Right cardiac atrium (tissue), 5 donors: ENCODE data around the gene DCAF15. TPM values are rescaled to one million over a fixed set of nuclear protein-coding genes. Genes with fewer than 3 reads are reported as not detected.

ENCODE experiments used
- ATAC-seq, 2 donors: fragments of 200-7000 bp; cut with Tn5 transposase; one replicate each; pipeline versions ENCODE4 v1.8.0 to v1.9.1; 2020; ENCODE audit warnings: moderate library complexity in 2 of 2, mild to moderate bottlenecking in 1 of 2
- DNase-seq, 3 donors: peaks; one replicate each; pipeline ENCODE4 v3.0.0-alpha.2; 2020
- H3K27ac ChIP-seq: one replicate; pipeline ENCODE4 v1.5.1; 2013; ENCODE audit warnings: mild to moderate bottlenecking, low read length, control low read depth, moderate library complexity
- H3K27me3 ChIP-seq: one replicate; pipeline ENCODE4 v1.6.1; 2013; ENCODE audit not compliant: control insufficient read depth, insufficient read depth
- H3K4me1 ChIP-seq: one replicate; pipeline ENCODE4 v1.6.1; 2013; ENCODE audit warnings: low read length; ENCODE audit not compliant: control insufficient read depth, insufficient read depth
- H3K4me3 ChIP-seq: one replicate; pipeline ENCODE4 v1.5.1; 2013; ENCODE audit warnings: low read length, control low read depth
- H3K9me3 ChIP-seq: one replicate; pipeline ENCODE4 v1.6.1; 2013; ENCODE audit warnings: low read length; ENCODE audit not compliant: control insufficient read depth
- WGBS: extraction: QIAGEN DNeasy Blood & Tissue Kit; methylation state at CpG from one replicate; pipeline ENCODE4 v1.1.7; 2013; 5-methylcytosine and 5-hydroxymethylcytosine counted together
- intact Hi-C, 4 donors: fragments of 100-400 bp; cut with DNase I; formaldehyde crosslinking; loops; one replicate each; pipeline versions ENCODE4 v1.11.0 to v1.14.0; 2022 to 2023
- polyA plus RNA-seq: library from polyadenylated mRNA; stranded (reverse); fragments of 200-250 nt; gene quantifications from one replicate; pipeline ENCODE4 v1.2.3, GENCODE V29; 2013
- total RNA-seq, 4 donors: library from RNA; stranded (reverse); fragmentation: NEBNext Ultra II Directional; extraction: Animal tissue kit (Norgen Biotek cat#: 25700); gene quantifications; one replicate each; pipeline ENCODE4 v1.2.1, GENCODE V29; 2021
- donor health status: healthy with polysubstance abuse.
- donor health status: DM: no; HTN: yes; CAD: no.
- donor health status: DM: no; HTN: no; CAD: no.
- donor health status: DM: no; HTN: yes; CAD: no; lungs with severe emphysema.
- donor health status: DM: yes; HTN: yes; CAD: no.

Gene DCAF15
- total and polyA plus RNA-seq, 5 donors, result 20.3 to 24.1 (median 21.5) TPM

GRCh38 chr19:13930402-13930801 lies 21.9 kb upstream of the DCAF15 start:
- intact Hi-C loops, result no loop called here
- DNase-seq (no peak), ATAC-seq (no peak)
- H3K4me3 ChIP-seq, result no peak overlapping the region
- H3K9me3 ChIP-seq, result no peaks in the 10 kb centered on the region
- WGBS, result 86% methylated on average over 17 of the region's 17 CpGs
- H3K27me3 ChIP-seq, result no peaks in the 10 kb centered on the region
- no peak overlapping the region for H3K27ac ChIP-seq
- no peaks in the 10 kb centered on the region for H3K4me1 ChIP-seq

GRCh38 chr19:13931391-13932148 lies 20.7 kb upstream of the DCAF15 start:
- H3K4me3 ChIP-seq, result no peak overlapping the region
- 80% methylated on average over 30 of the region's 30 CpGs for WGBS
- DNase-seq (peak in 1 of 3 donors; percentile 59), ATAC-seq (no peak)
- H3K27me3 ChIP-seq, result no peaks in the 10 kb centered on the region
- no peak overlapping the region for H3K27ac ChIP-seq
- intact Hi-C loops, result no loop called here
- no peaks in the 10 kb centered on the region for H3K4me1 ChIP-seq
- no peaks in the 10 kb centered on the region for H3K9me3 ChIP-seq

- 95% methylated on average over 6 of the region's 6 CpGs for WGBS
- no peaks in the 10 kb centered on the region for H3K27me3 ChIP-seq
- intact Hi-C loops, result no loop called here
- H3K4me1 ChIP-seq, result no peaks in the 10 kb centered on the region
- DNase-seq, result no peak
- H3K27ac ChIP-seq, result no peak overlapping the region
- H3K4me3 ChIP-seq, result no peak overlapping the region
- no peak for ATAC-seq
- H3K9me3 ChIP-seq, result no peaks in the 10 kb centered on the region
These were observed 20.1 kb upstream of the DCAF15 start for GRCh38 chr19:13932149-13932637.

GRCh38 chr19:13932911-13933393 lies 19.4 kb upstream of the DCAF15 start:
- 88% methylated on average over 42 of the region's 42 CpGs for WGBS
- H3K27me3 ChIP-seq, result no peaks in the 10 kb centered on the region
- no peak overlapping the region for H3K27ac ChIP-seq
- H3K4me3 ChIP-seq, result no peak overlapping the region
- no peaks in the 10 kb centered on the region for H3K9me3 ChIP-seq
- DNase-seq (no peak), ATAC-seq (peak; percentile 7 to 19)
- no peaks in the 10 kb centered on the region for H3K4me1 ChIP-seq
- intact Hi-C loops, result no loop called here

GRCh38 chr19:13934785-13935109 lies 17.6 kb upstream of the DCAF15 start:
- Histone ChIP-seq H3K27me3 (no peaks in the 10 kb centered on the region), H3K9me3 (no peaks in the 10 kb centered on the region), H3K27ac (no peak overlapping the region), H3K4me3 (no peak overlapping the region), H3K4me1 (no peaks in the 10 kb centered on the region)
- intact Hi-C loops, result no loop called here
- no peak for ATAC-seq
- WGBS, result 95% methylated on average over 2 of the region's 2 CpGs
- DNase-seq, result no peak

GRCh38 chr19:13935765-13936510 lies 16.4 kb upstream of the DCAF15 start:
- WGBS, result 66% methylated on average over 22 of the region's 22 CpGs
- intact Hi-C loops, result no loop called here
- DNase-seq (no peak), ATAC-seq (no peak)
- Histone ChIP-seq H3K27me3 (no peaks in the 10 kb centered on the region), H3K4me1 (no peaks in the 10 kb centered on the region), H3K4me3 (no peak overlapping the region), H3K9me3 (no peaks in the 10 kb centered on the region), H3K27ac (no peak overlapping the region)

- 9% methylated on average over 29 of the region's 29 CpGs for WGBS
These were observed 14.6 kb upstream of the DCAF15 start for GRCh38 chr19:13937479-13938300.

GRCh38 chr19:13938301-13939064 lies 13.8 kb upstream of the DCAF15 start, which contains the start of gene PODNL1:
PODNL1 (minus strand) TSS chr19:13938417; CDS start chr19:13938181, 236 bp downstream.
- Histone ChIP-seq H3K4me3 (no peak within 1 kb of the TSS), H3K27ac (no peak within 1 kb of the TSS), H3K9me3 (no peaks in the 10 kb centered on the region), H3K27me3 (no peaks in the 10 kb centered on the region), H3K4me1 (no peaks in the 10 kb centered on the region)
- WGBS, result 21% methylated on average over 21 of the region's 21 CpGs
- peak; percentile 46 to 61 for ATAC-seq
- peak in 1 of 3 donors; percentile 66 for DNase-seq
- intact Hi-C loops, result no loop called here

More at GRCh38 chr19:13937479-13938300, 14.6 kb upstream of the DCAF15 start:
- no peaks in the 10 kb centered on the region for H3K9me3 ChIP-seq
- no peaks in the 10 kb centered on the region for H3K4me1 ChIP-seq
- no peak overlapping the region for H3K27ac ChIP-seq
- ATAC-seq (peak in 1 of 2 donors; percentile 13), DNase-seq (peak in 2 of 3 donors; percentile 66 to 75)
- intact Hi-C loops, result no loop called here
- no peaks in the 10 kb centered on the region for H3K27me3 ChIP-seq
- H3K4me3 ChIP-seq, result no peak overlapping the region

- no peak overlapping the region for H3K27ac ChIP-seq
- H3K4me1 ChIP-seq, result no peaks in the 10 kb centered on the region
- H3K4me3 ChIP-seq, result no peak overlapping the region
- intact Hi-C loops, result no loop called here
- 94% methylated on average over 1 of the region's 1 CpG for WGBS
- no peaks in the 10 kb centered on the region for H3K27me3 ChIP-seq
- no peak for DNase-seq
- no peak for ATAC-seq
- no peaks in the 10 kb centered on the region for H3K9me3 ChIP-seq
These were observed 10.2 kb upstream of the DCAF15 start for GRCh38 chr19:13942023-13942684.

GRCh38 chr19:13946414-13946813 lies 5.9 kb upstream of the DCAF15 start:
- no peak overlapping the region for H3K27ac ChIP-seq
- DNase-seq (no peak), ATAC-seq (no peak)
- no peaks in the 10 kb centered on the region for H3K4me1 ChIP-seq
- H3K9me3 ChIP-seq, result no peaks in the 10 kb centered on the region
- 94% methylated on average over 4 of the region's 4 CpGs for WGBS
- H3K4me3 ChIP-seq, result no peak overlapping the region
- H3K27me3 ChIP-seq, result no peaks in the 10 kb centered on the region
- intact Hi-C loops, result no loop called here
